HG02588 (cell line): Measurements from ENCODE around the gene ZEB2.

Experiments
- ATAC-seq: cut with Tn5 transposase; IDR thresholded peaks from one replicate; pipeline ENCODE4 v1.9.1; 2021; ENCODE audit warnings: mild to moderate bottlenecking, moderate library complexity; ENCODE audit not compliant: unreplicated experiment

ZEB2 gene

DNA sequence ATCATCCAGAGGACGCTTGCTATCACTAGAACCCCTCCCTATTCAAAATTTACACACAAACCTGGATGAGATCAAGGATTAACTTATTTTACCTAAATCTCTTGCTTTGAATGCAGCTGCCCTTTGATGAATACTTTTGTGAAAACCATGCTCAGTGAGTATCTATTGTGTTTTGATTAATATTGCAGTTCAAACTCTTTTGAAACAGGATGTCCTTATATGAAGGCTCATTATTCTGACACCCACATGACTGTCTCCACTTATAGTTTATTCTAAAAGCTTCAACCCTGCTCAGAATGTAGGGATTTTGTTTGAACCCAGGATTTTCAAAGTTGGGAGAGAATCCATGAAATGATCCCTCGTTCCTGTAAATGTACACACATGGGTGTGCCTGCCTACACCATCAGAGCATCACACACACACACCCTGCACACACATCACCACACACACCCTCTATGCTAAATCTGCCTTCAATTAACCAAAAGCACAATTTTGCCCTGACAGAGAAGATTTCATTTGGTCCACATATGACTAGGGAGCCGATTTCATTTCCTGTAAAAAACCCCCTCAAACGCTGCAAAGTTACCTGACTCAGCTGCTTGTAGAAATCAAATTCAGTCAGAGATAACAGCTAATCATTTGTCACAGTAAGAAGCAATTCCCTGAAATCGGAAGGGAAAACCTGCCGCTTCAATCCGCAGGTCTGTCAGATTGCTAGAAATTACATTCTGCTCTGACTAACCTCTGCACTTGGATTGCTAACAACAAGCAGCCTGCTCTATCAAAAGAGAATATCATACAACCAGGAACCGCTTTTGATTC, 65.2 kb downstream of the ZEB2 start:
- peak; percentile 53 for ATAC-seq

GRCh38 chr2:144453486-144454158, 66.3 kb downstream of the ZEB2 start:
- no peak for ATAC-seq

- ATAC-seq = no peak
Observed at GRCh38 chr2:144452989-144453336, 67.0 kb downstream of the ZEB2 start.

GRCh38 chr2:144452169-144452988, 67.5 kb downstream of the ZEB2 start:
- ATAC-seq = no peak

- no peak for ATAC-seq
Observed at GRCh38 chr2:144451443-144451842, 68.5 kb downstream of the ZEB2 start.

GRCh38 chr2:144449028-144449406, 70.9 kb downstream of the ZEB2 start:
- ATAC-seq = peak; percentile 70

DNA sequence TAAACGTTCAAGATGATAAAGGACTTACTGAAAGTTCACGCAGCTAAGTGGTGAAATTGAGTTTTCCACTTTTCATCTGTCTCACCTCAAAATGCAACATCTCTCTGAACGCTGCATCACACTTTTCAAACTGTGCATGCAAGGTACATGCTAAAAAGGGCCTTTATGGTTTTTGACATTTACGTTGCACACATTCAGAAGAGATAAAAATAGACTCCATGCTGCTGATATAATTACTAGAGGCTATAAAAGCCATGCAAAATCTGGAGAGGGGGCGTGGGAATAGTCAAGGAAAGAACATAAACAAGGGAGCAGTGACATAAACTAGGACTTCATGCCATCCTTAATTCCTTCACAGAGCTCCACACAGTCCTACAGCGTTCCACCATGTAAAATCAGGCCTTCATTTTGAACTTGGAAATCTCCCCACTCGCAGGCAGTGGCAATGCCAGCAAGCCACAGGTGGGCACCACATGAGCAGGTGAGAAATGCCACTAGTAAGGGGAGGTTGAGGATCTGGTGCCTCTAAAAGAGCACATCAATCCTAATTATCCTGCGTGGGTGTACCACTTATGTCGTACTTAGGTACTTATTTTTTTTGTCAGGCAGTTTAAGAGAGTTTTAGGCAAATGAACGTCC, 71.4 kb downstream of the ZEB2 start:
- no peak for ATAC-seq

- no peak for ATAC-seq
Observed at GRCh38 chr2:144447535-144447934, 72.4 kb downstream of the ZEB2 start.

GRCh38 chr2:144446136-144446535, 73.8 kb downstream of the ZEB2 start:
- ATAC-seq = no peak

DNA sequence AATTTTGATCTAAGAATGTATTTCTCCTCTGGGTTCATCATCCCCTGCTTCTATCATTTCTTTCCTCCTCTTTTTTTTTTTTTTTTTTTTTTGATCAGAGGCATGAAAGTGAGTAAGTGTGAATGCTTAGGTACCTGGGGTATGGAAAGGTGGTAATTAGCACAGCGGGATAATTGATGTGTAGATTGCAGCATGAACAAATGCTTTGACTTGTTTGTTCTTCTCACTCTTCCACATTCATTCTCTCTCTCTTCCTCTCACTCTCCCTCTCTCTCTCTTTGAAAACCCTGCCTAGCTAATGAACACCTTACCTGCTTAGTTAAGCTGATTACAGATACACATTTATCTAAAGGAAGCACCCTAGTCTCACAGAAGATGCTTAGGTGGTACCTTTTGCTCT, 74.7 kb downstream of the ZEB2 start:
- no peak for ATAC-seq

DNA sequence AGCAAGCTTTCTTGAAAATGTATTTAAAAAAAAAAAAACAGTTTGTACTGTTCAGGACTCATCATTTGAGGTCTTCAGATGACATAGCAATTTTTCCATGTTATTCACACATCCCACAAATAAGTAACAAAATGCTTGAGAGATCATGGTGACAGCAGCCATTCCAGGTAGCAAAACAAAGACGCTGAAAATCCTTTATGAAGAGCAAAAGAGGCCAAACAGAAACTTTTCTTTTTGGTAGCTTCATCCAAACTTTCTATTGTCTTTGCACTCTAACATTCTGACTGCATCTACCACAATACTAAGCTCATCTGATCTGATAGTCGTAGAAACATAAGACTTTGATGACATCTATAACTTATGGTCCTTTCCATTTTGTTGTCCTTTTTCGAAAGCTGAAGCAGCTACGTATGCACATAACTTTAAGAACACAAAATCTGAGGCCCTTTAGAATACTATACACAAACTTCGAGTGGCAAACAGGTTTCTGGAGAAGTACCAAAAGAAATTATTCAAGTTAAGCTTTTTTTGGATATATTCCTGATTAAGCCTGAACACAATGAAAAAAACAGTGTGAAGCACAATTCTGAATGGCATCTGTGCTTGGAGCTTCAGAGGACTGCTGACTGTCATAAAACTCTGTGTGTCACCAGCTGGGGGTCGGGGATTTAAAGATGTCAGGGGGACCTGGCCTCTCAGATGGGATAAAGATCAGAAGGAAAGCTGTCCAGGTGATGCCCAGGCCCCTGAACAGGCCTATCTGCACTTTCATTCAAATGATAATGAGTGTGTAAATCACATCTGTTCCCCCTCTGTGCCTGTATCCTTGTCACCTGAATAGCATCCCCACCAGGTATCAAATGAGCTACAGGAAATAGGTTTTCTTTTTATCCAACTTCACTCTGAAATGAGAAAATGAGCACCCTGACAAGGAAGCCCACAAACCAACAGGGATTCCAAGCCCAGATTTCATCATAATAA, 75.8 kb downstream of the ZEB2 start:
- ATAC-seq = no peak

- ATAC-seq = no peak
Observed at GRCh38 chr2:144441711-144442141, 78.2 kb downstream of the ZEB2 start.

DNA sequence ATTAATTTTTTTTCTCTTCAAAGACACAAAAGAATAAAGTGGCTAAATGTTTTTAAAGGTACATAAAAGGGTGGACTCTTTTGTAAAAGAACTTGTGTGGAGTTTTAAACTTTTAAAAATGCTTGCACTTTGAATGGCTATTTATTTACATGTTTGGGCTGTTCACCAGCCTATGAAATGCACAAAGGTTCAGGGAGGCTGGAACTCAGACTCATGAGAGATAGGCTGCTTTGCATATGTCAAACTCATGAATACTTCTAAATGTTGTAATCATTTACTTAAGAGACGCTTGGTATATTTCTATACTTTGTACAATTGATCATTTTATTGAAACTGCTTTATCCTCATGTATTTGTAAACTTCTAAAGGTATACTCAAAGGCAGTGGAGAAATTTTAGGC, 79.9 kb downstream of the ZEB2 start:
- ATAC-seq = no peak

DNA sequence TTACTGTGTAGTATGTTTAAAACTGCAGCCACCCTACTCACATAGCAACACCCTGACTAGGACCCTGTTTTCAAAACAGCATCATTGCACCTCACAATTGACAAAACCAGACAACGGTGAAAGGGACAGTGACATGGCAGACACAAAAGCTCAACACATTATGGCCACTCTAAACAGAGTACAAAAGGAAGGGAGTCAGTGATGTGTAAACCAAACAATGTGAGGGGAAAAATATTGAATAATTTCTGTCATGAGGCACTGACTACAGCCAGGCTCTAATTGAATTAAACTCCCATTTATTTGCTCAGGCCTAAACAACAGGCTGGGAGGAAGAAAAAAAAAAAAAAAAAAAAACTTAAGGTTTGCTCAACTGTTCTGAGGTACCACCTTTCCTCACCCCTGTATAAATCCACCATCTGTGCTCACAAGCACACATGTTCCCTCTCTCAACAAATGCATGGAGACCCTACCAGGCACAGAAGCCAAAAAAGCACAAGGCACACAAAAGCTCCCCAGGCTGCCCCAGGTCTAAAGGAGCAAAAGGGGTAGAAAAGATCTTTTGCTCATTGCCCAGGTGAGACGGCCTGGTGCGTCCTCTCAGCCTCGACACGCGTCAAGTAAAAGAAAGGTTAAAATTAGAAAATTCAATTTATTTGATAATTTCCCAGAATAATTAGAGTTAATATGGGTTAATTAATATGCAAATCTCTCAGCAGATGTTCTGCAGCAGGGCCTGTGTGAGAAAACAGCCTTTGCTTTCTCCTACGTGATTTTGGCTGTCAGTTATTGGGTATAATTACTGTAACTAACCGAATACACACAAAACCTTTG, 80.9 kb downstream of the ZEB2 start:
- no peak for ATAC-seq

DNA sequence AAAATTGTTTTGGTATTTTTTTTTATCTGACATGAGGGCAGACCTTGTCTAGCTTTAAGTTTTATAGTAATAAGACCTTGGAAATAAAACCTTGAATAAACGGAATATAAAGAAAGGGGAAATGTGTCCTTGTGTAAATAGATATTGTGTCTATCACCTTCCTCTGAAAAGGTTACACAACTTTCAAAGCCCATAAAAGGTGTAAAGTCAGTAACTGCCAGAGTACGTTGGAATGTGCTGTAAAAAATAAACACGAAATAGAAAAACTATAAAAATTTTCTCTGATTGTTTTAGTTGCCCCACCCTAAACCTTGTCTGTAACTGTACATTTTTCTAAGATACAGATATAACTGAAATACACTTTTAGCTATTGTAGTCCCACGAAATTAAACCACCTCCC, 82.3 kb downstream of the ZEB2 start:
- no peak for ATAC-seq

DNA sequence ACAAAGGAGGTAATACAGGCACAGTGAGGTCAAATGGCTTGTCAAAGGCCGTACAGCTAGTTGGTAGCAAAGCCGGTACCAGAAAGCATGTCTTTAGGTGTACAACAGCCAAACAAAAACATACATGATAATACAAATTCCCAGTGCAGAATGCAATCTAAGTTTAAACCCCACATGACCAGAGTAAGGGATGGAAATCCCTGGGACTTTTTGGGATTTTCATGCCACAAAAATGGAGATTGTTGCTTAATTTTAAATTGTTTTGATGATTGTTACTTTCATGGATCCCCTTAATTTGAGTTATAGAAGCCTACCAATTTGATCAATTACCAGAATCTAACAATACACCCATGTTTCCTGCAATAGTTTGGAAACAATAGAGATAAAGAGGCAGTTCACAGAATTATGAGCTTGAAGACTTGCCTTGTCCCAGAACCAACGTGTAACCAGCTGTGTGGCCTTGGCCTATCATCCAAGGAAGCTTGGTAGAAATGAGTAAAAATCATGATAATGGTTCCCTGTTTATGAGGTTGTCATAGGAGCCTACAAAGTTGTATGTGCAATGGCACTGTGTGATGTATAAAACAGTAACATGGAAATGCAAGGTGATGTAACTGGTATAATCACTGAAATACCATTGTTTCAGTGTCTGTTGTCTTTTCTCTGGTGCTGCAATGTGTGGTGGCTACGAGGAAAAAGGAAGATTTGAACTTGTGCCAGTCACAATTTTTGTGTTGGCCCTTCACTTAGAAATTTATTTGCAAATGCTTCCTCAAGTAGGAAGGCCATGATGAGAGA, 85.3 kb downstream of the ZEB2 start:
- ATAC-seq = no peak

DNA sequence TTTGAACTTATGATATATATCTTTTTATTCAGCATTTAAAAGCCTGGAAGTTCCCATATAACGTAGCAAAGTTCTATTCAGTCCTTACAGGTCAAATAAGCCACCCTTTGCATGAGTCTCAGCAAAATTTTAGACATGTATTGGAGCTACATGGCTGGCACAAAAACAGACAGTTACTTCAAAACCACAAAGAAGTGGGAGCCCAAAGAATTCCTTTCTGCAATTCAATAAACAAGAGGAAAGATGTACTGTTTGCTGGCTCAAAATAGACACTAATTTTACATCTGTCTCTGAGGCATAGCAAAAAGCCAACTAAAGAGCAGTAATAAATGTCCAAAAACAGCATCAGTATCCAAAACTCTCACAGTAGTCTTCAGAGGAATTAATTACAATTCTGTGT, 87.0 kb downstream of the ZEB2 start:
- ATAC-seq = no peak

DNA sequence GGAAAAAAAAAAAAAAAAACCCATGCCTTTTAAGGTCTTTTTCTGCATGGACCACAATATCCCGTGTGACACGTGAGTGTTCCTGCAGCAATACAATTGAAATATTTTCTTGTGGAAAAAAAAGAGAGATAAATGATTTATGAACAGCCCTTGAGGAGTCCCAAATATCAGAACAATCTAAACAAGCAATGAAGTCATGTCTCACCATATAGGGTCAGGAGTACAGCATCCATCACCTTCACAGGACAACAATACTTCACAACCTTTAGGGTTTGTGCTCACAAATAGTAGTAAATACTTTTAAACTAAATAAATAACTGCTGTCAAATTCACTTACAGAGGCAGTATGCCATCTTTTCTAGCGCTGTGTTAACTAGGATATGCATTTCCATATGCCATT, 87.9 kb downstream of the ZEB2 start:
- no peak for ATAC-seq
